Uterus (tissue), 4 donors: ENCODE results near the gene TMEM72. TPM values are rescaled to one million over a fixed set of nuclear protein-coding genes. Genes with fewer than 3 reads are reported as not detected.

Experiments
- DNase-seq, 2 donors: peaks; one replicate each; pipeline ENCODE4 v3.0.0-alpha.2; 2019 to 2020
- H3K27ac ChIP-seq, 2 donors: fragments of 200-600 bp; sonication (generic); 1 replicate in 1 of 2; 2 replicates in 1 of 2; pipeline ENCODE4 v1.5.1; 2016 to 2018
- H3K27me3 ChIP-seq, 2 donors: fragments of 200-600 bp; sonication (generic); one replicate each; pipeline ENCODE4 v1.5.1; 2018 to 2019; ENCODE audit warnings: control low read depth in 1 of 2
- H3K36me3 ChIP-seq, 2 donors: fragments of 200-600 bp; sonication (generic); one replicate each; pipeline ENCODE4 v1.5.1; 2019; ENCODE audit warnings: control low read depth in 1 of 2
- H3K4me1 ChIP-seq, 2 donors: fragments of 200-600 bp; sonication (generic); one replicate each; pipeline ENCODE4 v1.5.1; 2018 to 2019; ENCODE audit warnings: control low read depth in 1 of 2
- H3K4me3 ChIP-seq, 2 donors: fragments of 200-600 bp; sonication (generic); 1 replicate in 1 of 2; 2 replicates in 1 of 2; pipeline ENCODE4 v1.5.1; 2018 to 2019; ENCODE audit warnings: mild to moderate bottlenecking in 1 of 2
- H3K9me3 ChIP-seq, 2 donors: fragments of 200-600 bp; sonication (generic); one replicate each; pipeline ENCODE4 v1.5.1; 2019; ENCODE audit warnings: control low read depth in 1 of 2
- CTCF ChIP-seq, 4 experiments: fragments of 200-600 bp in 2 of 4; fragments of 450-650 bp in 2 of 4; sonication (generic) in 2 of 4; IDR thresholded peaks; one replicate each; pipeline ENCODE4 v1.5.1; 2016 to 2019; ENCODE audit warnings: antibody characterized with exemption in 4 of 4, mild to moderate bottlenecking in 2 of 4, moderate library complexity in 1 of 4
- POLR2A ChIP-seq, 2 donors: fragments of 450-650 bp; IDR thresholded peaks; one replicate each; pipeline ENCODE4 v1.6.1; 2016; ENCODE audit warnings: antibody characterized with exemption in 2 of 2, mild to moderate bottlenecking in 1 of 2, moderate library complexity in 1 of 2
- intact Hi-C: fragments of 100-400 bp; cut with DNase I; formaldehyde crosslinking; loops from one replicate; pipeline ENCODE4 v1.15.1; 2023; ENCODE audit warnings: low total_unique reads
- total RNA-seq, 4 donors: library from RNA; depleted of rRNA in 3 of 4; stranded (reverse); fragments of >200 nt in 3 of 4; gene quantifications; one replicate each; pipeline versions ENCODE4 v1.1.0 to v1.2.4, GENCODE V29; 2014 to 2023
- donor health status: DM: yes; HTN: yes; CAD: no.

The TMEM72 gene
- under 1 TPM in 1 of 4 donors, not detected in 3; 0.69 TPM for total RNA-seq

GRCh38 chr10:44911081-44911540 is at the start of gene TMEM72:
TSS of gene TMEM72 (plus strand) at chr10:44911337. CDS start at chr10:44911513, 176 bp downstream.
- Histone ChIP-seq H3K9me3 (no peaks in the 10 kb centered on the region), H3K27me3 (no peaks in the 10 kb centered on the region), H3K27ac (no peak within 1 kb of the TSS), H3K4me1 (no peaks in the 10 kb centered on the region), H3K4me3 (no peak within 1 kb of the TSS), H3K36me3 (no peaks in the 10 kb centered on the region)
- no peak for TF ChIP-seq POLR2A (IDR thresholded peaks at IDR 0.05)
- TF ChIP-seq CTCF (IDR thresholded peaks at IDR 0.05), result no peak
- no peak for DNase-seq
- intact Hi-C loops, result no loop called here

- intact Hi-C loops, result no loop called here
- no peak overlapping the region for H3K4me3 ChIP-seq
- H3K9me3 ChIP-seq, result no peaks in the 10 kb centered on the region
- H3K36me3 ChIP-seq, result no peaks in the 10 kb centered on the region
- TF ChIP-seq POLR2A (IDR thresholded peaks at IDR 0.05) (no peak), CTCF (IDR thresholded peaks at IDR 0.05) (no peak)
- no peak overlapping the region for H3K27ac ChIP-seq
- H3K4me1 ChIP-seq, result no peaks in the 10 kb centered on the region
- DNase-seq, result no peak
- H3K27me3 ChIP-seq, result no peaks in the 10 kb centered on the region
Measured at GRCh38 chr10:44862006-44862751, 49.0 kb upstream of the TMEM72 start.

GRCh38 chr10:44862924-44863323 is 48.2 kb upstream of the TMEM72 start:
- Histone ChIP-seq H3K27ac (no peak overlapping the region), H3K36me3 (no peaks in the 10 kb centered on the region), H3K9me3 (no peaks in the 10 kb centered on the region), H3K4me1 (no peaks in the 10 kb centered on the region), H3K27me3 (no peaks in the 10 kb centered on the region), H3K4me3 (no peak overlapping the region)
- intact Hi-C loops, result no loop called here
- DNase-seq, result no peak
- TF ChIP-seq POLR2A (IDR thresholded peaks at IDR 0.05), result no peak
- TF ChIP-seq CTCF (IDR thresholded peaks at IDR 0.05), result no peak

GRCh38 chr10:44863344-44864047 is 47.6 kb upstream of the TMEM72 start:
- H3K4me3 ChIP-seq, result no peak overlapping the region

More at GRCh38 chr10:44863344-44864047, 47.6 kb upstream of the TMEM72 start:
- Histone ChIP-seq H3K4me1 (no peaks in the 10 kb centered on the region), H3K36me3 (no peaks in the 10 kb centered on the region), H3K27ac (peak overlapping the region; percentile 71 to 81), H3K27me3 (no peaks in the 10 kb centered on the region), H3K9me3 (no peaks in the 10 kb centered on the region)
- intact Hi-C loops, result no loop called here
- TF ChIP-seq CTCF (IDR thresholded peaks at IDR 0.05) (no peak), POLR2A (IDR thresholded peaks at IDR 0.05) (no peak)
- DNase-seq, result no peak
